Stomach (tissue), 4 donors: Measurements from ENCODE around the gene MRPL19.

Source experiments
- EP300 ChIP-seq: sonication (generic); formaldehyde crosslinking; IDR thresholded peaks from one replicate; pipeline ENCODE4 v1.6.1; 2017; ENCODE audit warnings: antibody characterized with exemption
- POLR2A ChIP-seq, 4 donors: fragments of 450-650 bp; IDR thresholded peaks; one replicate each; pipeline ENCODE4 v1.6.1; 2016; ENCODE audit warnings: antibody characterized with exemption in 4 of 4, control low read depth in 2 of 4, mild to moderate bottlenecking in 1 of 4, moderate library complexity in 1 of 4
- TF ChIP-seq, protein P1 (sequence below), 7 experiments: fragments of 450-650 bp in 4 of 7; fragments of 200-600 bp in 3 of 7; sonication (generic) in 3 of 7; IDR thresholded peaks; one replicate each; pipeline ENCODE4 v1.5.1; 2016 to 2019; ENCODE audit warnings: antibody characterized with exemption in 7 of 7, control low read depth in 2 of 7, mild to moderate bottlenecking in 1 of 7

DNA sequence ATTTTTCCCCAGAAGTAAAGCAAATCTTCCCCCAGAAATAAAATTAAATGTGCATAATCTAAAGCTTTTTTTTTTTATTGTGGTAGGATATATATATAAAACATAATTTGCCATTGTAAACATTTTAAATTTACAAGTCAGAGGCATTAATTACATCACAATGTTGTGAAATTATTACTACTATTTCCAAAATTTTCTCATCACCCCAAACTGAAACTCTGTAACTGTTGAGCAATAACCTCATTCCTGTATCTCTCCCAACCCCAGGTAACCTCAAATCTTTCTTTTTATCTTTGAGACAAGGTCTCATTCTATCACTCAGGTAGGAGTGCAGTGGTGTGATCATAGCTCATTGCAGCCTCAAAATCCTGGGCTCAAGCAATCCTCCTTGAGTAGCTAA, 11.2 kb downstream of the MRPL19 start:
- TF ChIP-seq, protein P1, sequence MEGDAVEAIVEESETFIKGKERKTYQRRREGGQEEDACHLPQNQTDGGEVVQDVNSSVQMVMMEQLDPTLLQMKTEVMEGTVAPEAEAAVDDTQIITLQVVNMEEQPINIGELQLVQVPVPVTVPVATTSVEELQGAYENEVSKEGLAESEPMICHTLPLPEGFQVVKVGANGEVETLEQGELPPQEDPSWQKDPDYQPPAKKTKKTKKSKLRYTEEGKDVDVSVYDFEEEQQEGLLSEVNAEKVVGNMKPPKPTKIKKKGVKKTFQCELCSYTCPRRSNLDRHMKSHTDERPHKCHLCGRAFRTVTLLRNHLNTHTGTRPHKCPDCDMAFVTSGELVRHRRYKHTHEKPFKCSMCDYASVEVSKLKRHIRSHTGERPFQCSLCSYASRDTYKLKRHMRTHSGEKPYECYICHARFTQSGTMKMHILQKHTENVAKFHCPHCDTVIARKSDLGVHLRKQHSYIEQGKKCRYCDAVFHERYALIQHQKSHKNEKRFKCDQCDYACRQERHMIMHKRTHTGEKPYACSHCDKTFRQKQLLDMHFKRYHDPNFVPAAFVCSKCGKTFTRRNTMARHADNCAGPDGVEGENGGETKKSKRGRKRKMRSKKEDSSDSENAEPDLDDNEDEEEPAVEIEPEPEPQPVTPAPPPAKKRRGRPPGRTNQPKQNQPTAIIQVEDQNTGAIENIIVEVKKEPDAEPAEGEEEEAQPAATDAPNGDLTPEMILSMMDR (IDR thresholded peaks at IDR 0.05) = no peak
- TF ChIP-seq POLR2A (IDR thresholded peaks at IDR 0.05) = no peak
- TF ChIP-seq EP300 = no peak
